Fibroblast of mammary gland (primary cell): Measurements from ENCODE around the gene C11orf42.

Experiments
- DNase-seq: peaks from one replicate; pipeline ENCODE4 v3.0.0-alpha.2; 2010; ENCODE audit warnings: low read depth
- H3K4me3 ChIP-seq: 2 replicates; pipeline ENCODE4 v1.5.1; 2011; ENCODE audit warnings: low read depth, mild to moderate bottlenecking, low read length, moderate library complexity; ENCODE audit not compliant: control insufficient read depth
- CTCF ChIP-seq: conservative IDR thresholded peaks from 2 replicates; pipeline ENCODE4 v1.5.1; 2011; ENCODE audit warnings: low read depth, low read length, inconsistent platforms; ENCODE audit not compliant: control insufficient read depth, insufficient read depth

C11orf42 gene

DNA sequence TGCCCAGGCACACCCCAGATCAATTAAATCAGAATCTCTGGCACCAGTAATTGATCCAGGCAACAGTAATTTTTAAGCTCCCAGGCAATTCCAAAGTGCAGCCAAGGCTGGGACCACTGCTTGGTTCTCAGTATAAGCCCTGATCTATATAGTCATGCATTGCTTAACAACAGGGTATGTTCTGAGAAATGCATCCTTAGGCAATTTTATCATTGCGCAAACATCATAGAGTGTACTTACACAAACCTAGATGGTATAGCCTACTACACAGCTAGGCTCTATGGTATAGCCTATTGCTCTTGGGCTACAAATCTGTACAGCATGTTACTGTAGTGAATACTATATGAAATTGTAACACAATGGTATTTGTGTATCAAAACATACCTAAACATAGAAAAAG is 651 bp upstream of the C11orf42 start:
- no peak for DNase-seq
- H3K4me3 ChIP-seq = no peak overlapping the region
- TF ChIP-seq CTCF = no peak

- DNase-seq = no peak
- no peak overlapping the region for H3K4me3 ChIP-seq
- no peak for TF ChIP-seq CTCF
Measured at GRCh38 chr11:6206456-6207180, 1.3 kb downstream of the C11orf42 start.

- no peak overlapping the region for H3K4me3 ChIP-seq
- no peak for TF ChIP-seq CTCF
- DNase-seq = no peak
Measured at GRCh38 chr11:6209801-6210200, 4.4 kb downstream of the C11orf42 start.

- H3K4me3 ChIP-seq = no peak overlapping the region
- no peak for DNase-seq
- no peak for TF ChIP-seq CTCF
Measured at GRCh38 chr11:6210274-6210955, 5.1 kb downstream of the C11orf42 start.

- no peak for TF ChIP-seq CTCF
Measured at GRCh38 chr11:6214530-6214929, 9.2 kb downstream of the C11orf42 start.

DNA sequence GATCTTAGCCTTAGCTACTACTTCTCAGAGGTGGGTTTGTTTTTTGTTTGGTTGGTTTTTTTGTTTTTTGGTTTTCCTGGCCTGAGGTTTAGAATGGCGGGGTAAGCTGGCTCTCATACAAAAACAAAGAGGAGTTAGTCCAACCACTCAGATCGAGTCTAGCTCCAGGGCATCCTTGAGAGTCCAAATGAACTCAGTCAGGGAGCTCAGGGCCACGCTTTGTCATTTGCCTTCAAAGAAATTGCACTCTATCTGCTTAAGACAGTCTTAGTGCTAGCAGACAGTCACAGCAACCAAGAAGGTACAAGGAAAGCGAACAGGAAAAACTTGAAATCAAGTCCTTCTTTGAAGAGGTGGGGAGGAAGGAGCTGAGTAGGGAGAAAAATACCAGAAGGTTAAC is 11.1 kb downstream of the C11orf42 start:
- no peak for DNase-seq
- H3K4me3 ChIP-seq = no peak overlapping the region
- no peak for TF ChIP-seq CTCF

More at GRCh38 chr11:6214530-6214929, 9.2 kb downstream of the C11orf42 start:
- DNase-seq = no peak
- no peak overlapping the region for H3K4me3 ChIP-seq
